ENCODE data around the gene EIF1.
"Not testable (repeated sequence)": the region's sequence is repeated elsewhere in the genome, so short reads cannot be mapped to it uniquely, and the experiment has no call there.

- not testable (repeated sequence) for TF ChIP-seq CTCF (IDR thresholded peaks at IDR 0.05 in 4 of 5, conservative IDR thresholded peaks at IDR 0.05 in 1 of 5); POLR2A (IDR thresholded peaks at IDR 0.05)
Observed at GRCh38 chr17:41640596-41640995, 48.1 kb upstream of the EIF1 start.

All from gastrocnemius medialis (tissue), 4 donors.